Stomach (tissue), 9 donors: ENCODE results near the gene PLPPR1. TPM values are rescaled to one million over a fixed set of nuclear protein-coding genes. Genes with fewer than 3 reads are reported as not detected.

Experiments used
- DNase-seq, 2 donors: peaks; one replicate each; pipeline versions ENCODE4 v3.0.0 to v3.0.0-alpha.2; 2013 to 2019
- H3K27ac ChIP-seq, 5 donors: fragments of 200-600 bp in 4 of 5; sonication (generic) in 4 of 5; one replicate each; pipeline ENCODE4 v1.5.1; 2013 to 2019; ENCODE audit warnings: mild to moderate bottlenecking in 1 of 5, moderate library complexity in 1 of 5
- H3K27me3 ChIP-seq, 3 donors: fragments of 200-600 bp; sonication (generic); one replicate each; pipeline ENCODE4 v1.5.1; 2017 to 2019; ENCODE audit warnings: mixed run types in 1 of 3
- H3K36me3 ChIP-seq, 4 donors: fragments of 200-600 bp; sonication (generic); 1 replicate in 3 of 4; 2 replicates in 1 of 4; pipeline ENCODE4 v1.5.1; 2016 to 2019
- H3K4me1 ChIP-seq, 4 donors: fragments of 200-600 bp; sonication (generic); one replicate each; pipeline ENCODE4 v1.5.1; 2016 to 2019
- H3K4me3 ChIP-seq, 4 donors: fragments of 200-600 bp; sonication (generic) in 3 of 4; one replicate each; pipeline ENCODE4 v1.5.1; 2016 to 2019; ENCODE audit warnings: mild to moderate bottlenecking in 1 of 4
- H3K9me3 ChIP-seq, 4 donors: fragments of 200-600 bp; sonication (generic); one replicate each; pipeline ENCODE4 v1.5.1; 2016 to 2019
- EP300 ChIP-seq: sonication (generic); formaldehyde crosslinking; IDR thresholded peaks from one replicate; pipeline ENCODE4 v1.6.1; 2017; ENCODE audit warnings: antibody characterized with exemption
- POLR2A ChIP-seq, 4 donors: fragments of 450-650 bp; IDR thresholded peaks; one replicate each; pipeline ENCODE4 v1.6.1; 2016; ENCODE audit warnings: antibody characterized with exemption in 4 of 4, control low read depth in 2 of 4, mild to moderate bottlenecking in 1 of 4, moderate library complexity in 1 of 4
- POLR2AphosphoS5 ChIP-seq, 3 donors: sonication (generic); formaldehyde crosslinking; IDR thresholded peaks; one replicate each; pipeline ENCODE4 v1.6.1; 2016; ENCODE audit warnings: antibody characterized with exemption in 3 of 3
- WGBS, 5 donors: extraction: QIAGEN DNeasy Blood & Tissue Kit in 3 of 5; methylation state at CpG; one replicate each; pipeline versions ENCODE4 v1.1.5 to v1.1.7; 2013 to 2018; 5-methylcytosine and 5-hydroxymethylcytosine counted together
- intact Hi-C: fragments of 100-400 bp; cut with DNase I; formaldehyde crosslinking; loops from one replicate; pipeline ENCODE4 v1.15.1; 2023; ENCODE audit warnings: low total_unique reads
- polyA plus RNA-seq, 3 donors: library from polyadenylated mRNA; stranded (reverse); fragments of 200-250 nt; gene quantifications; one replicate each; pipeline ENCODE4 v1.2.3, GENCODE V29; 2013
- small RNA-seq, 4 donors: library from RNA; depleted of rRNA; stranded (forward); fragments of <200 nt; gene quantifications; one replicate each; pipeline ENCODE3, GENCODE V24; 2016
- total RNA-seq, 5 donors: library from RNA; depleted of rRNA; stranded (reverse); fragments of >200 nt; gene quantifications; one replicate each; pipeline versions ENCODE4 v1.1.0 to v1.2.3, GENCODE V29; 2014 to 2016
- TF ChIP-seq, protein P1 (sequence below), 7 experiments: fragments of 450-650 bp in 4 of 7; fragments of 200-600 bp in 3 of 7; sonication (generic) in 3 of 7; IDR thresholded peaks; one replicate each; pipeline ENCODE4 v1.5.1; 2016 to 2019; ENCODE audit warnings: antibody characterized with exemption in 7 of 7, control low read depth in 2 of 7, mild to moderate bottlenecking in 1 of 7
- donor health status: healthy with polysubstance abuse.
- donor health status: Bipolar disorder and iron deficiency.
- donor health status: healthy.

Gene PLPPR1
- total and polyA plus RNA-seq, 8 donors: 0.13 to 1.7 TPM; not detected in 6

DNA sequence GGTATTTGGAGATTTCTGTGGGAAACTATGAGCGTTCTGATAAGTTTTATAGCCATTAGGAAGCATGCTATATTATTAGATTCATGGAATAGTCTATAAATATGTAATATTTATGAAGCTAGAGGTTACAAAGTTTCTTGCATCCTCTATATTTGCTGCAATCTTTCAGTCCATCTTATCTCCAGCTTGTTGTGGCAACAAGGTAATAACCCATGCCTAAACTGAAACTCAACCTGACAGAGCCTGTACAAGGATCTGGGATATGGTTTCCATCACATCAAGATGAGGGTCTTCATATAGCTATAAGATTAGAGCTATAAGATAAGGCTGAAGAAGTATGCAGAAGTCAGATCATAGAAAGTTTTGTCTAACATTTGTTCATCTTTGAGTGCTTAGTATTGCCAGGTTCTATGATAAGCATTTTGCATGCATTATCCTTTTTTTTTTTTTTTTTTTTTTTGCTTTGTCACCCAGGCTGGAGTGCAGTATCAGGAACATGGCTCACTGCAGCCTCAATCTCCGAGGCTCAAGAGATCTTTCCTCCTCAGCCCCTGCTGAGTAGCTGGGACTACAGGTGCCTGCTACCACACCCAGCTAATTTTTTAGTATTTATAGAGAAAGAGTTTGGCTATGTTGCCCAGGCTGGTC lies 341.5 kb downstream of the PLPPR1 start:
- Histone ChIP-seq H3K36me3 (no peaks in the 10 kb centered on the region), H3K27me3 (no peaks in the 10 kb centered on the region), H3K4me3 (no peak overlapping the region), H3K9me3 (peaks cover 0 to 3% (median 0%) of the 10 kb centered on the region in 4 donors), H3K4me1 (no peaks in the 10 kb centered on the region), H3K27ac (no peak overlapping the region)
- intact Hi-C loops: no loop called here
- TF ChIP-seq POLR2A (IDR thresholded peaks at IDR 0.05): no peak
- no peak for TF ChIP-seq EP300
- TF ChIP-seq, protein P1, sequence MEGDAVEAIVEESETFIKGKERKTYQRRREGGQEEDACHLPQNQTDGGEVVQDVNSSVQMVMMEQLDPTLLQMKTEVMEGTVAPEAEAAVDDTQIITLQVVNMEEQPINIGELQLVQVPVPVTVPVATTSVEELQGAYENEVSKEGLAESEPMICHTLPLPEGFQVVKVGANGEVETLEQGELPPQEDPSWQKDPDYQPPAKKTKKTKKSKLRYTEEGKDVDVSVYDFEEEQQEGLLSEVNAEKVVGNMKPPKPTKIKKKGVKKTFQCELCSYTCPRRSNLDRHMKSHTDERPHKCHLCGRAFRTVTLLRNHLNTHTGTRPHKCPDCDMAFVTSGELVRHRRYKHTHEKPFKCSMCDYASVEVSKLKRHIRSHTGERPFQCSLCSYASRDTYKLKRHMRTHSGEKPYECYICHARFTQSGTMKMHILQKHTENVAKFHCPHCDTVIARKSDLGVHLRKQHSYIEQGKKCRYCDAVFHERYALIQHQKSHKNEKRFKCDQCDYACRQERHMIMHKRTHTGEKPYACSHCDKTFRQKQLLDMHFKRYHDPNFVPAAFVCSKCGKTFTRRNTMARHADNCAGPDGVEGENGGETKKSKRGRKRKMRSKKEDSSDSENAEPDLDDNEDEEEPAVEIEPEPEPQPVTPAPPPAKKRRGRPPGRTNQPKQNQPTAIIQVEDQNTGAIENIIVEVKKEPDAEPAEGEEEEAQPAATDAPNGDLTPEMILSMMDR (IDR thresholded peaks at IDR 0.05): no peak
- TF ChIP-seq POLR2AphosphoS5 (IDR thresholded peaks at IDR 0.05): no peak
- 75 to 89% (median 79%) methylated on average over 2 of the region's 2 CpGs for WGBS, 5 donors
- no peak for DNase-seq

DNA sequence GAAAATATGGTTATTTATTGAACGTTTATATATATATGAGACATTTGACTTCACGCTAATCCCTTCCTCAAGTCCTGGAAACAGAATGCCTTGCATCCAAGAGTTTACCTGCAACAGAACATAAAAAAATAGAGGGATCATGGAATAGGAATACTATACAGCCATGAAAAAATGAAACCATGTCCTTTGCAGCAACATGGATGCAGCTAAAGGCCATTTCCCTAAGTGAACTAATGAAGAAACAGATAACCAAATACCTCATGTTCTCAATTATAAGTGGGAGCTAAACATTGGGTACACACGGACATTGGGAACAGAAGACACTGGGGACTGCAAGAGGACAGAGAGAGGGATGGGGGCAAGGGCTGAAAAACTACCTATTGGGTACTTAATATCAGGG lies 343.3 kb downstream of the PLPPR1 start:
- intact Hi-C loops: no loop called here
- Histone ChIP-seq H3K4me3 (no peak overlapping the region), H3K4me1 (no peaks in the 10 kb centered on the region), H3K27ac (no peak overlapping the region), H3K27me3 (no peaks in the 10 kb centered on the region), H3K36me3 (no peaks in the 10 kb centered on the region), H3K9me3 (peaks cover 0 to 3% (median 0%) of the 10 kb centered on the region in 4 donors)
- TF ChIP-seq POLR2A (IDR thresholded peaks at IDR 0.05): no peak
- TF ChIP-seq, protein P1 (IDR thresholded peaks at IDR 0.05): no peak
- TF ChIP-seq POLR2AphosphoS5 (IDR thresholded peaks at IDR 0.05): no peak
- no peak for TF ChIP-seq EP300
- DNase-seq: no peak
- WGBS, 5 donors: 89 to 98% (median 96%) methylated on average over 3 of the region's 3 CpGs

DNA sequence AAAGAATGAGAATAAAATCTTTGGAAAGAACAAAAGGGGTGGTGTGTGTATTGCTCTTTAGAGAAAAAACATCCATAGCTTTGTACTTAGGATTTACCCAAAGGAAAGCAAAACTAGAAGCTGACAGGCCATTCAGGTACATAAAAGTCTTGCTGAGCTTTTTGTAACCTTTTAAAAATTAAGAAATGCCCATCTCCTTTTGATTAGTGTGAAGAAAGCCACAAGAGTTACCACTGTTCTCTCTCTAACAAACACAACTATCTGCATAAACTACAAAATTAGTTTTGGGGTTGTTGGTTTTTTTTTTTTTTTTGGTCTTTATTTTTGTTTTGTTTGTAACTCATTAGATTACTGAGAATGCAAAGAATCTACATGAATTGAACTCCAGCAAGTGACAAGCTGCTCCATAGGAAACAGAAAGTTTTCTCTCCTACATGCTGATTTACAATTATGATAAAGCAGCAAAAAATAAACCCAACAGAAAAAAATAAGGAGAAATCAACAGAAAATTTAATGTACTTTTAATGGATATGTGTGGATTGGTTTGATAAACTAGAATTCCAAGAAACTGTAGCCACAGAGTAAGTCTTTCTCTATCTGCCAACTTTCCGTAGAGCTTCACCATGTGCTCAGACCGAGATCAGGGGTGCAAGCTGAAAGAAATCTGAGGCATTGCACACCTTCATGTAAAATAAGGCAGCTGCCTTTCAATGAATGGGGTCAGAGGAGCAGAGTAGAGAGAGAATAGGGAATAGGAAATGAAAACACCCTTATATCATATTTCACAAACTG lies 344.0 kb downstream of the PLPPR1 start:
- intact Hi-C loops: no loop called here
- Histone ChIP-seq H3K9me3 (peaks cover 0 to 3% (median 0%) of the 10 kb centered on the region in 4 donors), H3K4me3 (no peak overlapping the region), H3K27ac (no peak overlapping the region), H3K4me1 (no peaks in the 10 kb centered on the region), H3K36me3 (no peaks in the 10 kb centered on the region), H3K27me3 (no peaks in the 10 kb centered on the region)
- no peak for DNase-seq
- WGBS, 5 donors: 51 to 80% (median 69%) methylated on average over 2 of the region's 2 CpGs
- TF ChIP-seq EP300 (no peak), POLR2A (IDR thresholded peaks at IDR 0.05) (no peak), POLR2AphosphoS5 (IDR thresholded peaks at IDR 0.05) (no peak)
- TF ChIP-seq, protein P1 (IDR thresholded peaks at IDR 0.05): no peak

Small RNAs within 50 kb of the gene (small RNA-seq; reads per million reads assigned to genes)
- 0 reads per million in 4 donors for gene RF00322
